GM19395 (cell line): ENCODE measurements around the gene GPC5.
A peak's percentile ranks its signal among the peaks of the same experiment; 100 is the strongest.

ENCODE experiments used
- ATAC-seq: cut with Tn5 transposase; IDR thresholded peaks from one replicate; pipeline ENCODE4 v1.9.1; 2021; ENCODE audit warnings: mild to moderate bottlenecking, moderate library complexity; ENCODE audit not compliant: unreplicated experiment

Gene GPC5

DNA sequence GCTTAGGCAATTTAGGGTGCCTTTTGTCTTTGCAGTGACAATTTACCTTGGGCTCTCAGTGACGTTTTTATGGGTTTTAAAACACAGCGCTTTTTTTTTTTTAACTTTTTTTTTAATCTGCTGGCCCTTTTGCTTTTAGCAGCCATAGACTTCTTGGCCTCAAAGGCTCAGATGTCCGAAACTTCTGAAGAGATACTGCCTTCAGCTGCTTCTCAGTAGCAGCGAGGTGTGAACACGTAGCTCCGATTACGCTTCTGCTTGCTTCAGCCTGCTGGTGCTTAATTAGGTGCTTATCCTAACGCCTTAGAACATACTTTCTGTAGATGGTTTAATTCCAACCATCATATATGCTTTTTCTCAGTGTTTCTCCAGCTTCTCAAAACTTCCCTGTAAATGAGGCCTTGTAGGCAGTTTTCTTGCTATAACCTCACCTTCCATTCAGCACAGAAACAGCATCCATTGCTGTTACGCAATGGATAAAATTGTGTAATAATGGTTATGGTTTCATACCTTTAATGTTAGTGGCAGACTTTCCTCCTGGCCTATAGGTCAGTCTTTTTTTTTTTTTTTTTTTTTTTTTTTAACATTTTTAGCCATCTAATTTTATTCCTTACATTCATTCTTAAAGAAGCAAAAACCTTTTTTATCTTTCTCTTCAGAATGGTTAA is 723.9 kb downstream of the GPC5 start:
- no peak for ATAC-seq

- no peak for ATAC-seq
These were observed 728.0 kb downstream of the GPC5 start for GRCh38 chr13:92126399-92126798.

GRCh38 chr13:92135509-92135908 is 737.1 kb downstream of the GPC5 start:
- no peak for ATAC-seq

DNA sequence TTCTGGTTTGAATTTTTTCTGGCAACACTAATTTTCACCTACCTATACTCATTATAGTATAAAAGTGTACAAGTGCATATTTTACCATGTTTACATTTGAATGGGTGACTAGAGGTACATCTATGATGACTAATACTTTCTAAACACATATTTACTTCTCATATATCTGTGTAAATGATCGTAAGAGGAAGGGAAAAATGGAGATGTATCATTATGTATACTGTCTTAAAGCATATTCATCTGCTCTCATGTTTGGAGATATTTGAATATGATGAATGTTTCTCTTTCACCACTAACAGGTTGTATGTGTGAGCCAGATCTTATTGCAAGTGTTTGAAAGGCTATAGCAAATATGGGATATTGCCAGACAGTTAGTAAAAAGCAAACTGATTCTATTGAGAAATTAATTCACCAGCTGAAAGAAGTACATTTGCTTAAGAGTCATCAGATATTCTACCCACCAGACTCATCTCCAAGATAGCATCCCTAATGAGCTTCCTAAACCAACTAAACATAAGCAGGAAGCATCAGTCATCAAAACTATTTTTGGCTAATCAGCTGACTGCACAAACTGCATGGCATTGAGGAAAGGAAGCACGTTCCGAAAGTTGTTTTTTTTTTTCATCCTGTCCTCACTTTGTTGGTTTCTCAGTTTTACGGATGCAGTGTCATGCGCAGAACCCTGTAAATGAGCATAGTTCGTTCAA is 738.2 kb downstream of the GPC5 start:
- no peak for ATAC-seq

DNA sequence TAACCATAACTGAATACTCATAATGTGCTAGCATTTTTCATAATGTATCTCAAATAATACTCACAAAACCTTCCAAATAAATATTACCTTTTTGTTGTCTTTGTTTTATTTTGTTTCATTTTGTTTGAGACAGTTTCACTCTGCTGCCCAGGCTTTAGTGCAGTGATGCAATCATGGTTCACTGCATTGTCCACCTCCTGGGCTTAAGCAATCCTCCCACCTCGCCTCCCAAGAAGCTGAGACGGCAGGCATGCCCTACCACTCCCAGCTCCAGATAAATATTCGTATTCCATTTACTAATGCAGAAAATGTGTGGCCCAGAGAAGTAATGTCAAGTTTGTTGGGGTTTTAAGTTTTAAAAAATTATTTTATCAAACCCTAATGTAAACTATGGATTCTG is 739.1 kb downstream of the GPC5 start:
- no peak for ATAC-seq

- ATAC-seq: no peak
These were observed 745.3 kb downstream of the GPC5 start for GRCh38 chr13:92143766-92144165.

GRCh38 chr13:92150606-92151005 is 752.2 kb downstream of the GPC5 start:
- ATAC-seq: no peak

- ATAC-seq: no peak
These were observed 759.9 kb downstream of the GPC5 start for GRCh38 chr13:92158346-92158745.

GRCh38 chr13:92164822-92165221 is 766.4 kb downstream of the GPC5 start:
- no peak for ATAC-seq

DNA sequence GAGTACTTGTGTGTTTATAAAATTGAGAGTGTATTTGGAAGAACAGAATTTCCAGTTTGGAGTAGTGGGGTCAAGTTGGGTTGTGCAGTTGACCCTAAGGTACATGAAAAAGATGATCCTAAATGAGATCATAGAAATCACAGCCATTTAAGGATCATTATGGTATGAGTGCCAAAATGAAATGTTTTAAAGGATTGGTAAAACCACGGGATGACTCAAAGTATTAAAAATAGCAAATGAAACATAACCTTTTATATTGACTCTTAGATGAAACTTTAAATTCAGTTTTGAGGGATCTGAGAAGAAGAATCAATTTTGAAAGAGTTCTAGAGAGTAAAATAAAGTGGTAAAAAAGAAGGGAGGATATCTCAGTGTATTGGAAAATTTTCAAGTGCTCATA is 773.8 kb downstream of the GPC5 start:
- ATAC-seq: no peak

DNA sequence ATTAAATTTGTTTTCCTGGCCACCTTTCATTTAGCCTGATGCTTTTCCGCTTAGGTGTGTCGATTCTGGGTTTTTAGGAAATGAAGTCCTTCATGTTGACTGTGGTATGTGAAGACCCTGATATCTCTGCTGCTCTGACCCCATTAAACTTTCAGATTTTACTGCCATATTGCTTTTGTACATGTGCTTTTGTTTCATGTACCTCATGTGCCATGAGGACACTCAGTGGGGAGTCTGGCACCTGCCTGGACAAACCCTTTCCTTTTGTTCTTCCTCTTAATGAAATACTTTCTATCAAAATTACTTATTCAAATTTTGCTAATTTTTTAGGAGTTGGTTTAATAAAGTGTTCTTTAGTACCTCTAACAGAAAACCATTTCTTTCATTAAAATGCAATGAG is 774.8 kb downstream of the GPC5 start:
- ATAC-seq: no peak

- no peak for ATAC-seq
These were observed 776.9 kb downstream of the GPC5 start for GRCh38 chr13:92175330-92175729.

GRCh38 chr13:92177966-92178365 is 779.5 kb downstream of the GPC5 start:
- no peak for ATAC-seq

- ATAC-seq: no peak
These were observed 780.8 kb downstream of the GPC5 start for GRCh38 chr13:92179223-92179622.

- ATAC-seq: peak; percentile 93
These were observed 789.1 kb downstream of the GPC5 start for GRCh38 chr13:92187378-92187989.

GRCh38 chr13:92188574-92188973 is 790.2 kb downstream of the GPC5 start:
- no peak for ATAC-seq

DNA sequence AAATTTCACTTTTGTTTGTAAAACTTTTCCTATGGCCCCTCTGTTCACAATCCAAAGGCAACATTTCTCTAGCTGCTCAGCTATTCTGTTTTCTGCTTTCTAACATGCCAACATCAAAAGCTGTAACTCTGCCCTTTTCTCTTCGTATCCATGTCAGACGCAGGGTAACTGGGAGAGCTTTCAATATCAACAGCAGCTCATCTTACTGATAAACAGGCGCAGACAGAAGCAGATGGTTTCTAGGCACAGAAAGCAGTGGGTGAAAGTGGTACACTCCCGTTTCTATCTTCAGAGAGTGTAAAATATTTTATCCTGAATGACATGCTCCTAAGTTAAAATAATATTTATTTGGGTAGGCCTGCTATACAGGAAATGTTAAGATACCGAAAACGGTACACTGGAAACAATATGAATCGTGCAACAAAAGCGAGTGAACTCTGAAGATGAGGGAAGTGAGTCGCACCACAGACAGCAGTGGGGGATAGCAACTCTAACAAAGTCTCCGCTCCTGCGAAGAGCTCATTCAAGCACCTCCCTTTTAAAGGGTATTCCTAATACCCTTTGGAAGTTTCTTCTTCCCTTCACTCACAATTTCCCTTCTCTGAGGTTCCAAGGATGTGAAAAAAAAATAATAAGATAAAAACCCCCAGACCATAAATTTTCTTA is 798.3 kb downstream of the GPC5 start:
- no peak for ATAC-seq

DNA sequence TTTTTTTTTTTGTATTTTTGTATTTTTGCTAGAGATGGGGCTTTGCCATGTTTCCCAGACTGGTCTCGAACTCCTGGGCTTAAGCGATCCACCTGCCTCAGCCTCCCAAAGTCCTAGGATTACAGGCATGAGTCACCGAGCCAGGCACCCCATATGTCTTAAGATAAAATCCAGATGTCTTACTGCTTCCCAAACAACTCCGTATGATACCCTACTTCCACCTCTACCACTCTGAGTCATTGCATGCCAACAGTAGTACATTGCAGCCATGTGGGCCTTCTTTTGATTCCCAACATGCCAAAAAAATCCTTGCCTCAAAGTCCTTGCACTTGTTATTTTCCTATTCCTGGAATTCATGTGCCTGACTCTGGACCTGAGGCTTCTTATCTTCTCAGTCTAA is 799.2 kb downstream of the GPC5 start:
- no peak for ATAC-seq

DNA sequence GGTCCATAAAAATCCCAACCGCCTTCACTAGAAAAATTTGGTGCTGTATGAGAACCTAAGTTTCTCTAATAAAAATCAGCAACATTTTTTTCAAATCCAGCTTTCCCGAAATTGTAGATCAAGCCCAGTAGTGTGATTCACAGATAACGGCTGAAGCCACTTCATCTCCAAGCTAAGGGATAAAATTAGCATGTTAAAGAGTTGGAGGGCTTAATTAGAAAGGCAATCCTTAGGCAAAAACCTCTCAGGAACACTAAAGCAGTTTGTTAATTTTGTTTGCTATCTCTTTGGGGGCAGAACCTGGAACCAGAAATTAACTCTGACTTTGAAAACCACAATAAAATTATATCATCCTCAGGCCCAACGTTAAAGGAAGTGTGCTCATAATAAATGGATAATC is 820.2 kb downstream of the GPC5 start:
- no peak for ATAC-seq

- ATAC-seq: no peak
These were observed 823.5 kb downstream of the GPC5 start for GRCh38 chr13:92221916-92222315.

GRCh38 chr13:92224052-92224821 is 825.8 kb downstream of the GPC5 start:
- ATAC-seq: no peak
